ENCODE measurements around the gene CCDC14. TPM values are rescaled to one million over a fixed set of nuclear protein-coding genes. Genes with fewer than 3 reads are reported as not detected.
"Not testable (repeated sequence)": the region's sequence is repeated elsewhere in the genome, so short reads cannot be mapped to it uniquely, and the experiment has no call there.

CCDC14 gene
- 10 to 100 TPM; 46.6 to 55.5 TPM for total RNA-seq

GRCh38 chr3:123960781-123961507 lies at the start of gene CCDC14:
Gene CCDC14, minus strand, starts transcription at chr3:123961229. Its CDS starts 56 bp downstream, at chr3:123961173.
- DNase-seq, result peak; percentile 84
- Mint-ChIP-seq H3K27ac (peak within 1 kb of the TSS; percentile 97), H3K36me3 (ENCODE audit: low read depth) (peaks cover 3% of the 10 kb centered on the region), H3K4me3 (peak within 1 kb of the TSS; percentile 93), H3K9me3 (no peaks in the 10 kb centered on the region), H3K4me1 (peaks cover 26% of the 10 kb centered on the region), H3K27me3 (peaks cover 28% of the 10 kb centered on the region)
- ChIA-PET CTCF (interaction anchor here (1.0 to 1.2 kb wide), 2 partner anchors 11 to 22 kb away, joined by 3 to 4 read pairs; no protein-coding TSS in a partner anchor), POLR2A (no interaction called here)

GRCh38 chr3:124008321-124008720 lies 47.3 kb upstream of the CCDC14 start:
- H3K27ac Mint-ChIP-seq; H3K4me1 Mint-ChIP-seq; DNase-seq; POLR2A ChIA-PET; CTCF ChIA-PET; H3K4me3 Mint-ChIP-seq; H3K9me3 Mint-ChIP-seq; H3K36me3 Mint-ChIP-seq (ENCODE audit: low read depth): not testable (repeated sequence)
- H3K27me3 Mint-ChIP-seq, result peaks cover 42% of the 10 kb centered on the region

GRCh38 chr3:124007186-124007585 lies 46.2 kb upstream of the CCDC14 start:
- ChIA-PET CTCF (no interaction called here), POLR2A (no interaction called here)
- Mint-ChIP-seq H3K9me3 (no peaks in the 10 kb centered on the region), H3K36me3 (ENCODE audit: low read depth) (no peaks in the 10 kb centered on the region), H3K27me3 (peaks cover 40% of the 10 kb centered on the region), H3K4me1 (no peaks in the 10 kb centered on the region), H3K4me3 (no peak overlapping the region), H3K27ac (no peak overlapping the region)
- DNase-seq, result no peak

GRCh38 chr3:124002405-124003079 lies 41.5 kb upstream of the CCDC14 start:
- peaks cover 41% of the 10 kb centered on the region for H3K27me3 Mint-ChIP-seq
- DNase-seq; CTCF ChIA-PET; H3K9me3 Mint-ChIP-seq; H3K4me3 Mint-ChIP-seq; POLR2A ChIA-PET; H3K27ac Mint-ChIP-seq; H3K36me3 Mint-ChIP-seq (ENCODE audit: low read depth); H3K4me1 Mint-ChIP-seq: not testable (repeated sequence)

GRCh38 chr3:124001366-124001765 lies 40.3 kb upstream of the CCDC14 start:
- H3K4me3 Mint-ChIP-seq; H3K27ac Mint-ChIP-seq; POLR2A ChIA-PET; DNase-seq; H3K4me1 Mint-ChIP-seq; H3K36me3 Mint-ChIP-seq (ENCODE audit: low read depth); H3K9me3 Mint-ChIP-seq: not testable (repeated sequence)
- peaks cover 34% of the 10 kb centered on the region for H3K27me3 Mint-ChIP-seq
- CTCF ChIA-PET, result interaction anchor here (2.0 kb wide), 1 partner anchor 32 kb away, joined by 5 read pairs; the partner anchor contains the start of gene KALRN

GRCh38 chr3:123997543-123997942 lies 36.5 kb upstream of the CCDC14 start:
- ChIA-PET CTCF (no interaction called here), POLR2A (no interaction called here)
- H3K36me3 Mint-ChIP-seq (ENCODE audit: low read depth), result no peaks in the 10 kb centered on the region
- H3K4me3 Mint-ChIP-seq, result no peak overlapping the region
- H3K9me3 Mint-ChIP-seq, result no peaks in the 10 kb centered on the region
- H3K27me3 Mint-ChIP-seq, result peaks cover 20% of the 10 kb centered on the region
- no peak overlapping the region for H3K27ac Mint-ChIP-seq
- no peak for DNase-seq
- H3K4me1 Mint-ChIP-seq, result no peaks in the 10 kb centered on the region

GRCh38 chr3:123993818-123994217 lies 32.8 kb upstream of the CCDC14 start:
- CTCF ChIA-PET, result interaction anchor here (0.7 kb wide), 1 partner anchor 96 kb away, joined by 3 read pairs; no protein-coding TSS in a partner anchor
- H3K27me3 Mint-ChIP-seq, result peaks cover 31% of the 10 kb centered on the region
- POLR2A ChIA-PET, result no interaction called here
- H3K4me3 Mint-ChIP-seq, result no peak overlapping the region
- no peaks in the 10 kb centered on the region for H3K36me3 Mint-ChIP-seq (ENCODE audit: low read depth)
- no peaks in the 10 kb centered on the region for H3K9me3 Mint-ChIP-seq
- peaks cover 2% of the 10 kb centered on the region for H3K4me1 Mint-ChIP-seq
- DNase-seq, result no peak
- H3K27ac Mint-ChIP-seq, result no peak overlapping the region

GRCh38 chr3:123991730-123992588 lies 30.9 kb upstream of the CCDC14 start, which contains the start of gene ROPN1:
Gene ROPN1, minus strand, starts transcription at chr3:123992124. Its CDS starts 11,643 bp downstream, at chr3:123980481.
- H3K27me3 Mint-ChIP-seq, result peaks cover 40% of the 10 kb centered on the region
- H3K9me3 Mint-ChIP-seq; H3K4me1 Mint-ChIP-seq; CTCF ChIA-PET; DNase-seq; H3K36me3 Mint-ChIP-seq (ENCODE audit: low read depth); POLR2A ChIA-PET; H3K27ac Mint-ChIP-seq: not testable (repeated sequence)
- peak within 1 kb of the TSS; percentile 46 for H3K4me3 Mint-ChIP-seq

GRCh38 chr3:123986427-123986826 lies 25.4 kb upstream of the CCDC14 start:
- Mint-ChIP-seq H3K27ac (no peak overlapping the region), H3K27me3 (peaks cover 61% of the 10 kb centered on the region), H3K36me3 (ENCODE audit: low read depth) (no peaks in the 10 kb centered on the region), H3K4me1 (no peaks in the 10 kb centered on the region), H3K4me3 (no peak overlapping the region), H3K9me3 (no peaks in the 10 kb centered on the region)
- CTCF ChIA-PET, result no interaction called here
- no peak for DNase-seq
- POLR2A ChIA-PET, result no interaction called here

- Mint-ChIP-seq H3K36me3 (ENCODE audit: low read depth) (no peaks in the 10 kb centered on the region), H3K9me3 (no peaks in the 10 kb centered on the region), H3K4me3 (no peak overlapping the region), H3K27me3 (peaks cover 59% of the 10 kb centered on the region), H3K4me1 (no peaks in the 10 kb centered on the region), H3K27ac (no peak overlapping the region)
- no peak for DNase-seq
- POLR2A ChIA-PET, result no interaction called here
- CTCF ChIA-PET, result no interaction called here
These were observed 23.9 kb upstream of the CCDC14 start for GRCh38 chr3:123984957-123985356.

GRCh38 chr3:123984350-123984749 lies 23.3 kb upstream of the CCDC14 start:
- no peak overlapping the region for H3K4me3 Mint-ChIP-seq
- H3K9me3 Mint-ChIP-seq, result no peaks in the 10 kb centered on the region
- H3K27ac Mint-ChIP-seq, result no peak overlapping the region
- no peaks in the 10 kb centered on the region for H3K36me3 Mint-ChIP-seq (ENCODE audit: low read depth)
- ChIA-PET POLR2A (no interaction called here), CTCF (no interaction called here)
- H3K27me3 Mint-ChIP-seq, result peaks cover 53% of the 10 kb centered on the region
- no peak for DNase-seq
- H3K4me1 Mint-ChIP-seq, result no peaks in the 10 kb centered on the region

GRCh38 chr3:123981317-123981716 lies 20.3 kb upstream of the CCDC14 start:
- H3K27ac Mint-ChIP-seq; H3K4me3 Mint-ChIP-seq; H3K9me3 Mint-ChIP-seq; H3K36me3 Mint-ChIP-seq (ENCODE audit: low read depth); DNase-seq; POLR2A ChIA-PET; H3K4me1 Mint-ChIP-seq: not testable (repeated sequence)
- CTCF ChIA-PET, result interaction anchor here (1.6 kb wide), 1 partner anchor 9 kb away, joined by 5 read pairs; no protein-coding TSS in a partner anchor
- peaks cover 38% of the 10 kb centered on the region for H3K27me3 Mint-ChIP-seq

- ChIA-PET CTCF (interaction anchor here (1.6 kb wide), 1 partner anchor 10 kb away, joined by 5 read pairs; no protein-coding TSS in a partner anchor), POLR2A (no interaction called here)
- DNase-seq, result no peak
- Mint-ChIP-seq H3K27ac (no peak overlapping the region), H3K4me1 (no peaks in the 10 kb centered on the region), H3K4me3 (no peak overlapping the region), H3K9me3 (no peaks in the 10 kb centered on the region), H3K27me3 (peaks cover 43% of the 10 kb centered on the region), H3K36me3 (ENCODE audit: low read depth) (no peaks in the 10 kb centered on the region)
These were observed 19.5 kb upstream of the CCDC14 start for GRCh38 chr3:123980539-123980938.

Data from activated CD4-positive, alpha-beta T cell treated with anti-CD3 and anti-CD28 coated beads, Interleukin-2, amount 10 ng/mL, durations not matched to agents 7 days and 5 days (primary cell).